ENCODE data around the gene EPG5. TPM values are rescaled to one million over a fixed set of nuclear protein-coding genes. Genes with fewer than 3 reads are reported as not detected.
"Not testable (repeated sequence)": the region's sequence is repeated elsewhere in the genome, so short reads cannot be mapped to it uniquely, and the experiment has no call there.

EPG5 gene
- total RNA-seq, 2 experiments from 2014 or later, result 14.7 TPM

- ChIA-PET CTCF (no interaction called here), POLR2A (no interaction called here)
These were observed 138.0 kb downstream of the EPG5 start for GRCh38 chr18:45828917-45829811.

- POLR2A ChIA-PET, CTCF ChIA-PET: not testable (repeated sequence)
These were observed 140.4 kb downstream of the EPG5 start for GRCh38 chr18:45826716-45827115.

DNA sequence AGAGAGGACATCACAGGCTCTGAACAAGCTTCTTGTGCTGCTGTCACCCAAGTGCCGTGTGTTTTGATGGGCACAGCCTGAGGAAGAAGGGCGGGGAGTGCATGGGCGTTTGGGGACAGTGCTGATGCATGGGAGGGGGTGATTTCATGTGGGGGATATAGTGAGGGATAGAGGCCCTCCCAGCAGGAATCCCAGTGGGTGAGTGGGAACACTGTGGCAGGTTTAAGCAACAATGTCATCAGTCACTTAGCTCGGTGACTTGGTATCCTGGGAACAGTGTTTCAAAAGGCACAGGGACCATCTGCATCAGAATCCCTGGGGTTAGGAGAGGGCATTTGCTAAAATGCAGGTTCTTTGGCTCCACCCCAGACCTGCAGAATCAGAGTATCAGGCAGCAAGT, 141.0 kb downstream of the EPG5 start:
- ChIA-PET CTCF (no interaction called here), POLR2A (no interaction called here)

DNA sequence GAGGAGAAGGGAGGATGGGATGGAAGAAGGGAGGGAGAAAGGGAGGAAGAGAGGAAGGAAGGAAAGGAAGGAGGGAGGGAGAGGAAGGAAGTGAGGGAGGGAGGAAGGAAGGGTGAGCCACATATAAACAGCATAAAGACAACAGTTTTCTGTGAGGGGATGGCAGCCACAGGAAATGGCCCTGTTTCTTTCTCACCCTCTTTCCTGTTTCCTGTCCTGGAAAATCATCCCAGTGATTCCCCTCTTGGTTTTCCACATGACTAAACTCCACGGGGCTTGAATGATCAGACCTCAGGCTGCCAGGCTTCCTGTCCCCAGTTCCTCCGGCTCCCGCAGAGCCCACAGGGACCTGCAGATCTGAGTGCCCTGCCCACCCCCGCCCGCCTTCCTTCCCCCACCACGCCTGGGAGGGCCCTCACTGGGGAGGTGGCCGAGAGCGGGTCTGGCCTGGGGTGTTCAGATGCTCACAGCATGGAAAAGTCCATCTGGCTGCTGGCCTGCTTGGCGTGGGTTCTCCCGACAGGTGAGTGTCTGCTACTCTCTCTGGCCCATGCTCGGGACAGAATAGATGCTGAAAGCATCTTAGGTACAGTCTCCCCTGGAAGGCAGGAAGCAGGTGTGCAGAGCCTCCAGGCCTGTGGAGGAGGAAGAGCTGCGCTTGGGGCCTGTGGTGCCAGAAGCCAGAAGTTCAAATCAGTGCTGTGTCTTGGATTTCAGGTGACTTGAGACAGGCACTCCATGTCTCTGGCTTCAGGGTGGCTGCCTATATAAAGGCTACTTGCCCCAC, 141.7 kb downstream of the EPG5 start, which contains the start of gene SIGLEC15:
Gene SIGLEC15, plus strand, starts transcription at position 418 of the 787 bp plus-strand sequence. Its CDS starts 54 bp downstream, at position 472.
- ChIA-PET CTCF (interaction anchor here (0.6 kb wide), 1 partner anchor 38 kb away, joined by 3 read pairs; no protein-coding TSS in a partner anchor), POLR2A (no interaction called here)

GRCh38 chr18:45821711-45822110, 145.4 kb downstream of the EPG5 start:
- CTCF ChIA-PET, result interaction anchor here (0.6 to 1.0 kb wide), 2 partner anchors 156 to 252 kb away, joined by 3 to 4 read pairs; no protein-coding TSS in a partner anchor
- POLR2A ChIA-PET, result no interaction called here

GRCh38 chr18:45821026-45821425, 146.1 kb downstream of the EPG5 start:
- CTCF ChIA-PET, result no interaction called here
- POLR2A ChIA-PET, result no interaction called here

GRCh38 chr18:45820106-45820745, 146.9 kb downstream of the EPG5 start:
- CTCF ChIA-PET, result no interaction called here
- POLR2A ChIA-PET, result no interaction called here

GRCh38 chr18:45818765-45819164, 148.4 kb downstream of the EPG5 start:
- CTCF ChIA-PET, POLR2A ChIA-PET: not testable (repeated sequence)

DNA sequence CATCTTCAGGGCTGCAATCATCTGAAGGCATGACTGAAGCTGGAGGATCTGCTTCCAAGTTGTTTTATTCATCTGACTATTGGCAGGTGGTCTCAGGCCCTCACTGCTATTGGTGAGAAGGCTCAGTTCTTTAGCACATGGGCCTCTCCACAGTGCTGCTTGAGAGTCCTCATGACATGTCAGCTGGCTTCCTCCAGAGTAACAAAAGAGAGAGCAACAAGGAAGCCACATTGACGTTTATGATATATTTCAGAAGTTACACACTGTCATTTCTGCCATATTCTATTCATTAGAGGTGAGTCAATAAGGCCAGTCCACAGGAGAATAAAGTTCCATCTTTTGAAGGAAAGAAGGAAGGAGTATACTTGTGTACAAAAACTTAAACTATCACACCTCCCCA, 149.6 kb downstream of the EPG5 start:
- CTCF ChIA-PET, result no interaction called here
- POLR2A ChIA-PET, result no interaction called here

- CTCF ChIA-PET, POLR2A ChIA-PET: not testable (repeated sequence)
These were observed 152.4 kb downstream of the EPG5 start for GRCh38 chr18:45814733-45815132.

DNA sequence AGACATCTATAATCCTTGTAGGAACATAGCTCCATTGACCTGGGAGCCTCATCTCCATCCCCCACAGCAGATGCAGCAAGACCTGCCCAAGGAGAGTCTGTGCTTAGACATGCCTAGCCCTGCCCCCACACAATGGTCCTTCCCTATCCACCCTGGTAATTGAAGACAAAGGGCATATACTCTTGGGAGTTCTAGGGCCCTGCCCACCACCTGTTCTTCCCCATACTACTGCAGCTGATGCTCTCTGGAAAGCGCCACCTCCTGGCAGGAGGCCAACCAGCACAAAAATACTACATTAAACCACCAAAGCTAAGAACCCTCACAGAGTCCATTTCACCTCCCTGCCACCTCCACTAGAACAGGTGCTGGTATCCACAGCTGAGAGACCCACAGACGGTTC, 160.0 kb downstream of the EPG5 start:
- CTCF ChIA-PET, result not testable (repeated sequence)

DNA sequence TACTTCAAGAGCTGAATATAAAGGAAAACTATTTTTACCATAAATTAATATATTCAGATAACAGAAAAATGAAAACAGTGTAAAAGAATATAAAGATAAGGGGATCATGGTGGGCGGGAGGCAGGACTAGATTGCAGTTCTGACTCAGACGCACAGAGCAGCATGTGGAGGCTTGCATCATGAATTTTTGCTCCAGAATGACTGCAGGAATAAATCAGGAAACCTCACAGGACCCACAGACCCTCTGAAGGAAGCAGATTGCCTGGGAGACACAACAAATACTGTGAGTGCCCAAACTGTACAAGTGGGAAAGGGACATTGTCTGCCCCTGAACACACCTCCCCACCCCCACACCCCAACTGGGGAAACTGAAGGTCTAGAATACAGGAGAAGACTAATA, 160.9 kb downstream of the EPG5 start:
- POLR2A ChIA-PET, result no interaction called here
- CTCF ChIA-PET, result no interaction called here

More for the DNA sequence above, 160.0 kb downstream of the EPG5 start:
- POLR2A ChIA-PET, result not testable (repeated sequence)

DNA sequence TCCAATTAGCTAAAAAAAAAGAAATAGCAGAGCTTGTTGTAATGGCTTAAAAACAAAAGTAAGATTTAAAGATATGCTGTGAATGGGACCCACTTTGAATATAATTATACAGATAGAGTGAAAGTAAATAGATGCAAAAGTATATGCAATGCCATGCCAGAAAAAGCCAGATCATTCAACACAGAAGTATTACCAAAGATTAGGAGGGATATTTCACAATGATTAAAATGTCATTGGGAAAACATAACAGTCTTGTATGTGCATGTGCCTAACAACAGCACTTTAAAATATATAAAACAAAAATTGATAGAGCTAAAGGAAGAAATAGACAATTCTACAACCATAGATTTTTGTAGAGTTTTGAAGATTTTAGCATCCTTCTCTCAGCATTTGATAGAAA, 161.6 kb downstream of the EPG5 start:
- ChIA-PET CTCF (no interaction called here), POLR2A (no interaction called here)

DNA sequence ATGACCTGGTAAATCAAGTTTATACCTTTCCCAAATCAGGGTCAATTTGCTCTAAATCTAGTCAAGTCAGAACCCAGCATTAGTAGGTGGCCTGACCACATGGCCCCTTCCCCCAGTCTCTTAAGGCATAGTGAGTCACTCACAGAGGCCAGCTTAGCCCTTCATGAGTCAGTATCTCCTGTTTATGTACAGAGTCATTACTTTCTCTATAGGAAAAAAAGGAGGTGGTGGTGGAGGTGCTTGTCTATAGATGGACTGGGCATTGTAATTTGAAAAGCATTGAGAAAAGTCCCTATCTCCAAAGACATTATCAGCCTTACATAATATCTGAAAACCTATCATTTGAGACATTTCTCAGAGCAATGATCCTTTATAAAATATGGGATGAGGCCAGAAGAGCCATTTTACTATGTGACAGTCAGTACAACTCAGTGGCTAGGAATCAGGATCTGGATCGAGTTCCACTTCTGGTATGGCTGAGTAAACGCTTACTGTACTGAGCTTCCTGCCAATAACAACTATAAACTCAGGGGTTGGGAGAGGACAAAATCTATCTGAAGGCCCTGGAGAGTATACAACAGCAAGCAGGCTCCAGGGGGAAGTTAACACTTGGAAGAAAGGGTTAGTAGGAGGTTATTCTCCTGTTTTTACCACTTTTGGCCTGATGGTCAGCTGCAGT, 164.2 kb downstream of the EPG5 start:
- ChIA-PET CTCF (interaction anchor here (0.6 kb wide), 1 partner anchor 138 kb away, joined by 3 read pairs; no protein-coding TSS in a partner anchor), POLR2A (interaction anchor here (0.6 kb wide), 1 partner anchor 116 kb away, joined by 4 read pairs; no protein-coding TSS in a partner anchor)

DNA sequence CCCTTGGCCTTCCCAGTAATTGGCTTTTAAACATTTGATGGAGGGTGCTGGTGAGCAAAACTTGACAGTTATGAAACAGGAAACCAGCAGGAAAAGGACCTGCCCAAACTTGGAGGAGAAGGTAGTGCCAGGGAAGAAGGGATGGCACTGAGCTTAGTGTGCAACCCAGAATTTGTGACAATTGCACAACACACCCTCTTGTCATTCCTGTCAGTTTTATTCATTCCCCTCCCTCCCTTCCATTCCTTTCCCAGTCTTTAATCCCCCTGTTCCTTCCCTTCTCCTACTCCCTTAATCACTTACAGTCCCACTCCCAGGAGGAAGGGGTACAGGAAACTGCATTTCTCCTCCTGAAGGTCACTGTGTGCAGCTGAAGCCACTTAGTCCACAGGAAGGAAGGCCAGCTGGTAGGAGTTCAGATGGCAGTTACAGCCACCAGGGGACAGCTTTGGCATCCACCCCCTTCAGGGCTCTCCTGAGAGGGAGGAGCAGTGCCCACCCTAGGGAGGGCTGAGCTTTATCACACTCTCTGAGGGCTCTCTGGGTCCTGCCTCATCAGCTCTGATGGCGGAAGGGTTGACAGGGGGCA, 165.6 kb downstream of the EPG5 start:
- CTCF ChIA-PET, result interaction anchor here (0.7 kb wide), 1 partner anchor 75 kb away, joined by 3 read pairs; no protein-coding TSS in a partner anchor
- POLR2A ChIA-PET, result no interaction called here
